DND-41 (cell line): ENCODE data around the gene NME7.

Experiments used
- CTCF ChIP-seq: IDR thresholded peaks from 2 replicates; pipeline ENCODE4 v1.5.1; 2012; ENCODE audit warnings: borderline replicate concordance, low read length, moderate library complexity, mild to moderate bottlenecking; ENCODE audit not compliant: poor library complexity, severe bottlenecking; ENCODE audit errors: extremely low read depth
- EZH2 ChIP-seq: IDR thresholded peaks from 3 replicates; pipeline ENCODE4 v1.6.1; 2012; ENCODE audit warnings: borderline replicate concordance, low read depth, mild to moderate bottlenecking, moderate library complexity, low read length, inconsistent platforms; ENCODE audit not compliant: severe bottlenecking

DNA sequence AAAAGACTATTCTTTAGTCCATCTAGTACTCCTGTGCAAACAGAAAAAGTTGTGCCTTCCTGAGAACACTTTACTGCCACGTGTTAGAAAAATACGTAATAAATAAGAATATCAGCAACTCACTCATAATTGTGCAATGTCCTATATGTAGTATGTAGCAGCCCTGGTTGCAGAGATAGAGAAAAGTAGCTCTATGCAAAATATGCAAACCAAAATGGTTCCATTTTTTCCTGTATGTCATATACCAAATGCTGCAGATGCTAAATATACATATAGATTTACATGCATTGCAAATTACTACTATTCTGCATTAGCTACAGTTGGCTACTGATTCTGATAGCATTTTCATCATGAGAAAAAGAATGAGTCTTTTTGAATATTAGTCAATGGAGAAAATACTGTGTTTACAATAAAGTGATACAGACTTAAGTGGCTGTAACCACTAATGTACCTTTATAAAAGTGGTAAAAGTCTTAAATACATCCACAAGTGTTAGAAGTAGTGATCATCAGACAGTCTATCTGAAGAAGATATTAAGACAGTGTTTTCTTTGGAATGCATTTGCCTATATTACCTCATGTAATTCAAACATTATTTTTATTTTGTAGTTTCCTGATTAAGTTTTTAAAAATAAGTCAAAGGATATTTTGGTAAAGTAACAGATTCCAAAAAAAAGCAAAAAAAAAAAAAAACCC is 19.8 kb downstream of the NME7 start:
- TF ChIP-seq CTCF, result no peak
- TF ChIP-seq EZH2, result no peak
